AG09319 (cell line): ENCODE results near the gene C1orf52.

Experiments used
- DNase-seq: peaks from one replicate; pipeline ENCODE4 v3.0.0-alpha.2; 2010; ENCODE audit warnings: low read depth; ENCODE audit errors: extremely low read depth
- CTCF ChIP-seq: IDR thresholded peaks from 2 replicates; pipeline ENCODE4 v1.5.1; 2011; ENCODE audit warnings: low read depth, mild to moderate bottlenecking, inconsistent platforms, low read length, moderate library complexity

C1orf52 gene

GRCh38 chr1:85297855-85298629 lies 38.6 kb upstream of the C1orf52 start:
- peak; percentile 95 for DNase-seq

GRCh38 chr1:85297538-85297854 lies 38.0 kb upstream of the C1orf52 start:
- DNase-seq: no peak
- TF ChIP-seq CTCF: no peak

More at GRCh38 chr1:85297855-85298629, 38.6 kb upstream of the C1orf52 start:
- no peak for TF ChIP-seq CTCF

DNA sequence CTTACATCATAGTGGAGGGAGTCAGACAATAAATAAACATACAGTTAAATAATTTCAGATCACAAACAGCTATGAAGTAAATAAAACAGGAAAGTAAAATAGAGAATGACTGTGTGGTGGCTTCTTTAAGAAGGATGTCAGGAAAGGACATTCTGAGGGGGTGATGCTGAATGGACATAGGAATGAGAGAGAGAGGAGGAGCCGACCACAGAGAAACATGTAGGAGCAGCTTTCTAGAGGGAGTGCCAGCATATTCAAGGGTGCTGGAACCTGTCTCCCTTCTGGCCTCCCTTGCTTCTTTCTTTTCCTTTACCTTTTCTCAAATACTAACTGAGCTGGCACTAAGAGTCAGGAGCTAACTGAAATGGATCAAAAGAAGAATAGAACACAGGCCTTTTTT lies 37.5 kb upstream of the C1orf52 start:
- TF ChIP-seq CTCF: no peak
- no peak for DNase-seq

DNA sequence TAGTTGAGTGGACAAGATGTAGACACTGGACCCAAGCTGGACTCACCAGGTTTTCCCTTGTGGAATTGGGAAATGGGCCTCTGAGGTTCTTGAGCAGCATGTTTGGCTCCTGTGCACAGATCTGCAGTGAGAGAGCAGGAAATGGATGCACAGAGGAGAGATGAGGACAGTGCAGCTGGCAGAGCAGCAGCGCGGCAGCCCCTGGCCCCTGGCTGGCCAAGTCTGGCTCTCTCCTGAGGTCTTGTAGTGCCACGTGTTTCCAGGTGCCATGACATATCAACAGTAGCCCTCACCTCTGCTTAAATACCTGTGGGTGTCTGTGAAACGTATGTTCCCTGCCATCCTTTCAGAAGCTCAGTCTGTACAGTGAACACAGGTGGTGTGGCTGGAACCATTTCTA lies 36.2 kb upstream of the C1orf52 start:
- no peak for DNase-seq
- no peak for TF ChIP-seq CTCF

GRCh38 chr1:85295006-85295431 lies 35.6 kb upstream of the C1orf52 start:
- peak; percentile 69 for DNase-seq
- no peak for TF ChIP-seq CTCF

DNA sequence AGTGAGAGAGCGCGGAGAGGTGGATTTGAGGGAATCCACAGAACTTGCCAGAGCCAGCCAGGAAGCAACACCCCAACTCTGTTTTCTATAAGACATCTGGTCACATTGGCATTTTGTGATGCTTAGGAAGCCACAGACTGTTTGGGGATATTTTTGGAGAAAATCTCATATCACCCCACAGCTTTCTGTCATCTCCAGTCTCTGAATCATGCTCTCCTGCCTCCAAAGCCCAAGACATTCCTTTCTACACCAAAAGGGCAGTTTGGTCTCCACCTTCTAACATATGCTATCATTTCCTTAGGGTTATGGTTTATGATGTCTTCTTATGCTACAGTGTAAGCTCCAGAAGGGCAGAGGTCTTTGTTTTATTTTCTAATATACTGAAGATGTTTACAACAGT lies 31.4 kb upstream of the C1orf52 start:
- no peak for DNase-seq
- no peak for TF ChIP-seq CTCF

- DNase-seq: no peak
- no peak for TF ChIP-seq CTCF
Observed at GRCh38 chr1:85289848-85290335, 30.4 kb upstream of the C1orf52 start.
